K562 (cell line): ENCODE results near the gene PRODH2. TPM values are rescaled to one million over a fixed set of nuclear protein-coding genes. Genes with fewer than 3 reads are reported as not detected.

Experiments
- CCNT2 ChIP-seq: IDR thresholded peaks from 2 replicates; pipeline ENCODE4 v1.6.1; 2011; ENCODE audit warnings: borderline replicate concordance, low read depth, mild to moderate bottlenecking, moderate library complexity, mixed read lengths, low read length; ENCODE audit not compliant: insufficient read length; ENCODE audit errors: extremely low read depth
- CREM ChIP-seq: IDR thresholded peaks from 2 replicates; pipeline ENCODE4 v1.6.1; 2014; ENCODE audit warnings: antibody characterized with exemption, low read depth
- HINFP ChIP-seq: fragments of 450-650 bp; conservative IDR thresholded peaks from 2 replicates; pipeline ENCODE4 v1.6.1; 2016; ENCODE audit warnings: missing genetic modification characterization, low read depth, mild to moderate bottlenecking, control low read depth, missing compliant biosample characterization
- MTA1 ChIP-seq: fragments of 450-650 bp; IDR thresholded peaks from 2 replicates; pipeline ENCODE4 v1.6.1; 2017; ENCODE audit warnings: borderline replicate concordance
- NRF1 ChIP-seq, 2 experiments: fragments of 450-650 bp; IDR thresholded peaks in 1 of 2; conservative IDR thresholded peaks in 1 of 2; 2 replicates each; pipeline ENCODE4 v1.6.1; 2014; ENCODE audit warnings: mild to moderate bottlenecking in 2 of 2
- PKNOX1 ChIP-seq: fragments of 450-650 bp; IDR thresholded peaks from 2 replicates; pipeline ENCODE4 v1.6.1; 2016
- POLR2G ChIP-seq: fragments of 200-400 bp; formaldehyde crosslinking; IDR thresholded peaks from 2 replicates; pipeline ENCODE4 v1.6.1; 2017; ENCODE audit warnings: low read depth, mild to moderate bottlenecking, antibody characterized with exemption, low read length, moderate library complexity
- SMAD3 ChIP-seq: fragments of 450-650 bp; formaldehyde crosslinking; conservative IDR thresholded peaks from 2 replicates; pipeline ENCODE4 v1.4.0; 2020; ENCODE audit warnings: mild to moderate bottlenecking
- TAL1 ChIP-seq: fragments of 450-650 bp; IDR thresholded peaks from 2 replicates; pipeline ENCODE4 v1.6.1; 2016; ENCODE audit warnings: mild to moderate bottlenecking
- USF1 ChIP-seq: sonication (generic); formaldehyde crosslinking; IDR thresholded peaks from 2 replicates; pipeline ENCODE4 v1.9.0; 2022; ENCODE audit warnings: mild to moderate bottlenecking, missing genetic modification reagents
- USF2 ChIP-seq: sonication (generic); formaldehyde crosslinking; IDR thresholded peaks from 2 replicates; pipeline ENCODE4 v1.5.0; 2020; ENCODE audit warnings: missing genetic modification reagents
- ZC3H11A ChIP-seq: IDR thresholded peaks from 2 replicates; pipeline ENCODE4 v1.6.1; 2012; ENCODE audit warnings: low read depth, low read length, improper control_type of control experiment
- polyA plus RNA-seq, 8 experiments: library from polyadenylated mRNA; depleted of rRNA in 4 of 8; stranded (reverse) in 5 of 8; unstranded in 3 of 8; fragments of >200 nt; fragmentation: Nextera tagmentation in 2 of 8; fragmentation: Illumina TruSeq in 1 of 8; extraction: Ambion mirVana in 2 of 8; extraction: Trizol in 1 of 8; gene quantifications; 2 replicates each; pipeline versions ENCODE4 v1.2.1 to v1.2.3, GENCODE V29; 2011 to 2014; ENCODE audit warnings: inconsistent platforms in 1 of 8, missing spikeins in 1 of 8
- total RNA-seq, 7 experiments: library from RNA; depleted of rRNA in 6 of 7; stranded (reverse); fragments of >200 nt in 6 of 7; fragmentation: Illumina TruSeq in 2 of 7; extraction: Trizol in 2 of 7; gene quantifications; 2 replicates each; pipeline versions ENCODE4 v1.2.1 to v1.2.3, GENCODE V29; 2011 to 2021; ENCODE audit warnings: low replicate concordance in 1 of 7
- TF ChIP-seq, protein P1 (sequence below): fragments of 200-800 bp; sonication (Bioruptor generic); IDR thresholded peaks from 2 replicates; pipeline ENCODE4 v1.6.1; 2017; ENCODE audit warnings: missing genetic modification characterization, missing compliant biosample characterization
- TF ChIP-seq, protein P2 (sequence below): fragments of 150-350 bp; IDR thresholded peaks from 2 replicates; pipeline ENCODE4 v1.6.1; 2014; ENCODE audit warnings: low read depth, mild to moderate bottlenecking, low read length, borderline replicate concordance

Gene PRODH2
- total and polyA plus RNA-seq, 9 of the 15 experiments (the other 6 are each of a cell fraction or from before 2014, with no cell fraction given), result not detected

DNA sequence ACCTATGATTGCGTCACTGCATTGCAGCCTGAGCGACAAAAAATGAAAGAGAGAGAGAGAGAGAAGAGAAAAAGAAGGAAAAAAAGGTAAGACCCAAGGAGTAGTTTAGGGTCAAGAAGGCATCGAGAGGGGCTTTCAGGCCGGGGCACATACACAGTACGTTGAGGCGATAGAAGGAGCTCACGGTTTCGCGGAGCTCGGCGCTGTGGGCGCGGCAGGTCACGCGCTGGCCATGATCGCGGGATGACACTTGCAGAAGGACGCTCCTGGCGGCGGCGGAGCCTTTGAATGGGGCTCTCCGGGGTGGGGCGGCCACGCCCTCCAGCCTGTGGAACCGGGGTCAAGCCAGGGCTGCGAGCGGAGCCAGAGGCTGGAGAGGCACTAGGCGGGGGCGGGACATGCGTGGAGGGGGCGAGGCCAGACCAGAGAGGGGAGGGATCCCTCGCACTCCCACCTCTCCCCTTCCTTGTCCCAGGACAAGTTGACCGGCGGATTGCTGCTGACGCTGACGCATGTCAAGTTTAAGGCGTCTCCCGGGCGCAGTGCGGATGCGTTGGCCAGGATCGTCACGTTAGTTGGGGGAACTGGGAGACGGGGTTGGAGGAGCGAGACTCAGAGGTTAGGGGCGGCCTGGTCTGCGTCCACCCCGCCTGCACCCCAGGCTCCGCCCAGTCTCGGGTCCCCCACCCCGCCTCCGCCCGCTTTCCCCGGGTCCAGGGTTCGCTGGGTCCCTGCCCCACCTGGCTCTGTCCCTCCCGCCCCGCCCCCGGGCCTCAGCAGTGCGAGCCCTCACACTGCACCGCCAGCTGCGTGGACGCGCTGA, 32.8 kb upstream of the PRODH2 start (continued):
- TF ChIP-seq TAL1 (no peak), MTA1 (no peak), POLR2G (peak; percentile 72), USF1 (peak; percentile 81), USF2 (peak; percentile 68), CREM (peak; percentile 65), ZC3H11A (no peak), SMAD3 (CRISPR knock-in tag) (no peak), NRF1 (conservative IDR thresholded peaks at IDR 0.05 in 1 of 2, IDR thresholded peaks at IDR 0.05 in 1 of 2) (peak; percentile 79 to 83), HINFP (peak; percentile 34; the same call in 1 of the 2 replicates), CCNT2 (peak; percentile 50), PKNOX1 (peak; percentile 66)
- TF ChIP-seq, protein P1, sequence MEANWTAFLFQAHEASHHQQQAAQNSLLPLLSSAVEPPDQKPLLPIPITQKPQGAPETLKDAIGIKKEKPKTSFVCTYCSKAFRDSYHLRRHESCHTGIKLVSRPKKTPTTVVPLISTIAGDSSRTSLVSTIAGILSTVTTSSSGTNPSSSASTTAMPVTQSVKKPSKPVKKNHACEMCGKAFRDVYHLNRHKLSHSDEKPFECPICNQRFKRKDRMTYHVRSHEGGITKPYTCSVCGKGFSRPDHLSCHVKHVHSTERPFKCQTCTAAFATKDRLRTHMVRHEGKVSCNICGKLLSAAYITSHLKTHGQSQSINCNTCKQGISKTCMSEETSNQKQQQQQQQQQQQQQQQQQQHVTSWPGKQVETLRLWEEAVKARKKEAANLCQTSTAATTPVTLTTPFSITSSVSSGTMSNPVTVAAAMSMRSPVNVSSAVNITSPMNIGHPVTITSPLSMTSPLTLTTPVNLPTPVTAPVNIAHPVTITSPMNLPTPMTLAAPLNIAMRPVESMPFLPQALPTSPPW (CRISPR knock-in tag), result peak; percentile 55
- TF ChIP-seq, protein P2, sequence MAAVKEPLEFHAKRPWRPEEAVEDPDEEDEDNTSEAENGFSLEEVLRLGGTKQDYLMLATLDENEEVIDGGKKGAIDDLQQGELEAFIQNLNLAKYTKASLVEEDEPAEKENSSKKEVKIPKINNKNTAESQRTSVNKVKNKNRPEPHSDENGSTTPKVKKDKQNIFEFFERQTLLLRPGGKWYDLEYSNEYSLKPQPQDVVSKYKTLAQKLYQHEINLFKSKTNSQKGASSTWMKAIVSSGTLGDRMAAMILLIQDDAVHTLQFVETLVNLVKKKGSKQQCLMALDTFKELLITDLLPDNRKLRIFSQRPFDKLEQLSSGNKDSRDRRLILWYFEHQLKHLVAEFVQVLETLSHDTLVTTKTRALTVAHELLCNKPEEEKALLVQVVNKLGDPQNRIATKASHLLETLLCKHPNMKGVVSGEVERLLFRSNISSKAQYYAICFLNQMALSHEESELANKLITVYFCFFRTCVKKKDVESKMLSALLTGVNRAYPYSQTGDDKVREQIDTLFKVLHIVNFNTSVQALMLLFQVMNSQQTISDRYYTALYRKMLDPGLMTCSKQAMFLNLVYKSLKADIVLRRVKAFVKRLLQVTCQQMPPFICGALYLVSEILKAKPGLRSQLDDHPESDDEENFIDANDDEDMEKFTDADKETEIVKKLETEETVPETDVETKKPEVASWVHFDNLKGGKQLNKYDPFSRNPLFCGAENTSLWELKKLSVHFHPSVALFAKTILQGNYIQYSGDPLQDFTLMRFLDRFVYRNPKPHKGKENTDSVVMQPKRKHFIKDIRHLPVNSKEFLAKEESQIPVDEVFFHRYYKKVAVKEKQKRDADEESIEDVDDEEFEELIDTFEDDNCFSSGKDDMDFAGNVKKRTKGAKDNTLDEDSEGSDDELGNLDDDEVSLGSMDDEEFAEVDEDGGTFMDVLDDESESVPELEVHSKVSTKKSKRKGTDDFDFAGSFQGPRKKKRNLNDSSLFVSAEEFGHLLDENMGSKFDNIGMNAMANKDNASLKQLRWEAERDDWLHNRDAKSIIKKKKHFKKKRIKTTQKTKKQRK, result no peak
